Fibroblast of upper back skin (primary cell): ENCODE results near the gene TAS1R3.
A peak's percentile ranks its signal among the peaks of the same experiment; 100 is the strongest.

ENCODE experiments used
- DNase-seq: peaks from one replicate; pipeline ENCODE4 v3.0.0-alpha.2; 2013

TAS1R3 gene

DNA sequence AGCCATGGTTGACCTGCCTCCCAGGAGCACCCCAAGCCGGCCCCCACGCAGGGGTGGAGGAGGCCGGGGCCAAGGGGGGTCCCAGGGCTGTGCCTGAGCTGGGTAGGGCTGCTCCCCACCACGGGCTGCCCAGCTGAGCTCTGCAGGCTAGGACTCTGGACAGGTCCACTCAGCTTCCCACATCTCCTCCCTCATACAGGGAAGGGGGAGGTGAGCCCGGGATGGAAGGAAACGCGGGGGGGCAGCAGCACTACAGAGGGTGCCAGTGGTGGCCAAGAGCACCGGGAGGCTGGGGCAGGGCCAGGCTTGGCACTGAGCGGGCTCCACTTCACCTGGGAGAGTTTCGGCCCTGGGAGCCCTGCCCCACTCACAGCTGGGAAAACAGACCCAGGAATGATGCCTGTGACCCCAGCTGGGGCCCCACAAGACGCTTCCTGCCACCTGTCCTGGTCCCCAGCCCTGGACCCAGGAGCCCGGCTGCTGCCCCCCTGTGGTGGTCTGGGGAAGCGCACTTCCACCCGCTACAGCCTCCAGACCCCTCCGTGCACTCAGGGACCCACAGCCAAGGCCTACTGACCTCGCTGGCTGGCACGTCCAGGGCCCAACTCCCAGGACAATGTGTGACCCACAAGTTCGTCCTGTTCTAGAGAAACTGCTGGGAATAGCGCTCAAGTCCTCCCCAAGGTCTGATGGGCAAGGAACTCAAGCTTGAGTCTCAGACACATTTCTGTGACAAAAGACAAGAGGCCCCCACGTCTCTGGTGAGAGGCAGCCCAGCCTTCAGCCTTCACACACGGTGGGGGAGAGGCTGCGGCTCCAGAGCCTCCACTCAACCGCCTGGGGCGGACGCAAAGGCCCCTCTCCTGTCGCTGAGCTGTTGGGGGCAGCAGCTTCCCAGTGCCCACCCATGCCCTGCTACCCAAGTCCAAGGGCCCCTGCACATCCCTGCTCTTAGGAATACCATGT lies 40.9 kb downstream of the TAS1R3 start:
- DNase-seq = no peak

DNA sequence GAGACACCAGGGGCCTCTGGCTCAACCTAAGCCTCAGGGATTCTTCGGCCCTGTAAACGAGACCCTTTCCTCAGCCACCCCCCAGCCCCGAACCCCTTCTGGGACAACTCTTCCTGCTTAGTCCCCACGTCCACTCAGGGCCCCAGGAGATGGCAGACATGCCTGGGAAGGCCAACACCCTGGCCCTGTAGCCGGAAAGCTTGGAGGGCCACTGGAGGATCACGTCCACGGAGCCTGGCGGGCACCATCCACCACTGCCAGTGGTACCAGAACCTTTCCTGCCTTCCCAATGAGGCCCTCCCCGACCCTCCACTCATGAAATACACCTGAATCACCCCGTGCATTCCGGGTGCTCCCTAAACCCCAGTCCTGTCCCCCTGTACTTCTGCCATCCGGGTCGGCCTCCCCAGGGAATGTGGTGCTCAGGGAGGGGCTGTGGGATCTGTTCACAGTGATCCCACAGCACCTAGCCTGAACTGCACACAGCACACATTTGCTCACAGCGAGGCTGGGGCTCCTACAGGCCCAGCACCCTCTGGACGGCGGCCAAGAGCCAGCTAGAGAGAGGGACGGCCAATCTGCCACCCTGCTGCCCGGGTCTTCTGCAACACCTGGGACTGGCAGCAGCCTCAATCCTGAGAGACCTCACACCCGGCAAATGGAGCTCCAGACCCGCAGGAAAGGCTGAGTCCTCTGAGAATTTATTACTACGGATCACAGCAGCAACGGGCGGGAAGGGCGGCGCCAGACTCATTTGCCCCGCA lies 42.2 kb downstream of the TAS1R3 start:
- DNase-seq = no peak

DNA sequence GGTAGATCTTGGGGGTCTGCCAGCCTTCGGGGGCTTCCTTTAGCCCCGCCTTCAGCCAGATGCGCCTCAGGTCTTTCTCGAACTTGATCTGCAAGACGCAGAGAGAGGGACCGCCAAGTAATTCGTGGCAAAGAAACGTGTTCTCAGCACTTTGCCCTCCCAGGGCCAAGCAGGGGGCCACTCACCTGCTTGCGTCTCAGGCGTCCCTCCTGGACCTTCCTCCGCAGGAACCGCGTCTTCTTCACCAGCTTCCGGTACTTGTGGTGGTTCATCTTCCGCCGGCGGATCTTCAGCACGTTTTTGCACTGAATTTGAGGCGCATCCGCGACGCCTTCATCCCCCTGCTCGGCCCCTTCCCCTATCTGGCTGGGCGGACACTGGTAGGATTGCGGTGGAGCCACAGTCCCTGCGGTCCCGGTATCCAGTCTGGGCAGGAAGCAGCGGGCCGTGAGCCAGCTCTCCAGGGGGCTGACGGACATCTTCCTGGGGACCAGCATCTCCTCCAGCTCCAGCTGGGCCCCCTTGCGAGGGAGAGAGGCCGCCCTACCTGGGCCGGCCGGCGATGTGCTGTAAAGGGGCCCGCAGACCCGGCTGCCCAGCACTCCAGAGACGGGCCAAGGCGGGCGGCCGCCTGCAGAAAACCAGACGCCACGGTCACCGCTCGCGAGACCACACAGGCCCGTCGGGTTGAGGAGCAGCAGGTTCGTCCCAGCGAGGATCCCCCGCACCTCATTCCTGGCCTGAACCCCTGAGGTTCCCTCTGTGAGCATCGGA lies 42.9 kb downstream of the TAS1R3 start:
- no peak for DNase-seq

DNA sequence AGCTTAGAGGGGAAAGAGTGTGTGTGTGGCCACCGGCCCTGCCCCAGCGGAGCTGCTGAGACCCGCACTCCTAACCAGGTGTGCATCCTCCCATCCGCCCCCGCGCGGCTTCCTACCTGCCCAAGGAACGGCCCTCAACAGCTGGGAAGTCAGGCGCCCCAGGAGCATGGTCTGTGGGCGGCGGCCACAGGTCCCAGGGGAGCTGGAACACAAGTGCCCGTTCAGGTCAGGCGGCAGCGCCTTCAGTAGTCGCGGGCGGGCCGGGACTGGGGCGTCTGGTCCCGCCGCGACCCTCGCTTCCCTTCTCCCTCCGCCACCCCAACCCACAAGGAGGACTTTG lies 43.5 kb downstream of the TAS1R3 start:
- no peak for DNase-seq

DNA sequence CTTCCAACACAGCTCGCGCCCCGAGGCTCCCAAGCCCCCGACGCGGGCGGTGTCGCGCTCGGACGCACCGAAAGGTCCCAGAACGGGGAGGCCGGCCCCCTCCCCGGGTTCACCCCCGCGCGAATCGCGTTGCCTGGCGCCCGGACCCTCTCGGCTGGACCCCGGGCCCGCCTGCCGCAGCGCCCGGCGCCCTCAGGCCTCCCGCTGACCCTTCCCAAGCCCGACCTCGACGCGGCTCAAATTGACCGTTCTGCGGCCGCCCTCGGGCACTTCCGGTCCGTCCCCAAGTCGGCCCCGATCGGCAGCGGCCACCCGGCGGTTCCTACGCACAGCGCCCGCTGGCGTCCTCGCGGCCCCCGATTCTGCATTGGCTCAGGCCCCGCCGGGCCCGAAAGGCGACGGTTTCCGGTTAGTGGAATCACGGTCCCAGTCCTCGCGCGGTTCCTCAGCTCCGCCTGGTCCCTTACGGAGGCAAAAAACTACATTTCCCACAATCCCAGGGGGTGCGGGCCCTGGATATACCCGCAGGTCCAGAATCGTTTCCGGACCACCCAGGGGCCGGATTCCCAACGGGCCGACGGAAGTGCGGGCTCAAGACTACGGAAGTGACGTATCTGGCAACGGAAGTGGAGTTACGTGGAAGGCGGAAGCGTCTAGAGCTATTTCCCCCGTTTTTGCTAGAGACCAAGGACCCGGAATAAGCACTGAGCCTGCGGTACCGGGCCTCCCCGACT lies 44.0 kb downstream of the TAS1R3 start, which contains the start of gene AURKAIP1:
TSS of gene AURKAIP1 (minus strand) at position 279 of the 734 bp plus-strand sequence. CDS start 451 bp downstream, outside the sequence.
- peak; percentile 100 for DNase-seq

DNA sequence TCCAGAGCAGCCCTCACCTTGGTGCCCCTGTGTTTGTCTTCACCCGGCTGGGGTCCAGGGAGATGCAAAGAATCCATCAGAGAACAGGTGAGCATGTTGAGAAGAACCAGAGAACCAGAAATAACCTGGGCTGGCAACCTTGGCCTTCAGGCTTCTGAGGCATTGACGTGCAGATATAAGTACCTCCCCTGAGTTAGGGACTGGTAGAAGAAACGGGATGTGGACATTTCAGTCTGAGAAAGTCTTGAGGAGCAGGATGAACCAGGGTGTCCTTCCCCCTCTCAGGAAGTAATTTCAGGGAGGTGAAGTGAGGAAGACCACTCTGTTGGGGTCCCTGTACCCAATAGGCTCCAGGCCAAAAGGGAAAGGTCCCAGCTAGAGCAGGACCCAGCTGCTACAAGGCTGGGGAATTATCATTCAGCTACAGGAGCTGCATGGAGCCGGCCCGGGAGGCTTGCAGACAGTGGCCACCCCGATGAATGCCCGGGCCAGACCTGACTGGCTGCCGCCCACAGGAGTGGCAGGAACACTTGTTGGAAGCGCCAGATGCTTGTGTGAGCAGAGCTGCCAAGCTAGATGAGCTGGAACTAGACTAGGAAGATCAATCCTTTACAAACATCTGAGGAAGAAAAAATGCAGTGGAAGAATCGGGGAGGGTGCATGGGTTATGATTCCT lies 45.6 kb downstream of the TAS1R3 start:
- DNase-seq = no peak

DNA sequence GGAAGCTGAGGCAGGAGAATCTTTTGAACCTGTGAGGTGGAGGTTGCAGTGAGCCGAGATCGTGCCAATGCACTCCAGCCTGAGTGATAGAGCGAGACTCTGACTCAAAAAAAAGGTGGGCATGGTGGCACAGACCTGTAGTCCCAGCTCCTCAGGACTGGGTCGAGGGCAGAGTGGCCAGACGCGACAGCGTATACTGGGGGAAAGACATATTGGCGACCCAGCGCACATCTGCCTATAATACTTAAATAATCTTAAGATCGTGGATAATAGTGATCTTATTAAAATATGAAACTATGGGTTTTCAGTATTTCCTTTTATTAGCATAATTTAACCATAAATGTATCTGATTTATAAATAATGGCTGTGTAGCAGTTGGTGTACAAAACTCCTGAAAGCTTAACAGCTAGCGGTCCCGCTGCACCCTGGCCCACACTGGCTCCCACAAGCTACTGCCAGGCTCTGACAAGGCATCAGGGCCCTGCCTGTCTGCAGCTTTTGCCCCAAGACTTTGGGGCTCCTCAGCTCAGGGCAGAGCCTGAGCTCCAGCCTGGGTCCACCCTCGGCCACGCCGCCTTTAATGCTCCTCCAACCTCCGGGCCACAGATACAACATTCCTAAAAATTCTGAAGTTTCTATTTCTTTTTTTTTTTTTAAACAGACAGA lies 46.6 kb downstream of the TAS1R3 start:
- DNase-seq = no peak

DNA sequence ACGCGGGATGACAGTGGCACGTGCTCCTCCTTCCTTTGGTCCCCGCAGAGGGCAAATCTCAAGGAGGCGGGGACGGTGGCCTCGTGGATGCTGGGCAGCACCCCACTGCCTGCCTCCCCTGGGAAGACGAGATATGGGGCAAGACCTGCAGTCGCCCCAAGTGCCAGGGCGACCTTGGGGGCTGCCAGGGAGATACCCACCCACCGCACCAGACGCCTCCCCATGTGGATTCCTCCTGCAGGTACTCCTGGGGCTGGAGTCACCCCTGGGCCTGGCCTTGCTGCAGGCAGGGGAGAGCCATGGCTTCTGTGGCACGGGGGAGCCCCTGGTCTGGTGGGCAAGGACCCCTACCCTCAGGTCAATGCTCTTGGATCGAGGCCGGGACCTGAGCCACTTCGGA lies 49.8 kb downstream of the TAS1R3 start:
- no peak for DNase-seq

DNA sequence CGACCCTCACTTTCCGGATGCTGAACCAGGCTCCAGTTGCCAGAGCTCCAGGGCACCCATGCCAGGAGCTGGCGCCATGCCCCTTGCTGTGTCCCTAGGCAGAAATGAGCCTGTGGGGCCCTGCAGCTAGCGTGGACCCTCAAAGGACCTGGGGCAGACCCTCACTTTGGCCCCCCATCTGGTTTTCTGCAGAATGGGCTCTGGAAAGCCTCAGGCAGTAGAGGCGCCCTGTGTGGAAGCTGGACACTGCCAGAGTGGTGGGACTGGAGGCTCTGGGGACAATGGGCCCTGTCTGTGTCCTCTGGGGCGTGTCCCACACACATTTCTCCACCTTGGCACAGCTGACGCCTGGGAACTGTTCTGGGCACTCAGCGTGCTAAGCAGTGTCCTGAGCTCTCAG lies 50.2 kb downstream of the TAS1R3 start:
- DNase-seq = no peak
